ENCODE measurements around the gene FAM177A1.
"Not testable (repeated sequence)": the region's sequence is repeated elsewhere in the genome, so short reads cannot be mapped to it uniquely, and the experiment has no call there.

Gene FAM177A1

DNA sequence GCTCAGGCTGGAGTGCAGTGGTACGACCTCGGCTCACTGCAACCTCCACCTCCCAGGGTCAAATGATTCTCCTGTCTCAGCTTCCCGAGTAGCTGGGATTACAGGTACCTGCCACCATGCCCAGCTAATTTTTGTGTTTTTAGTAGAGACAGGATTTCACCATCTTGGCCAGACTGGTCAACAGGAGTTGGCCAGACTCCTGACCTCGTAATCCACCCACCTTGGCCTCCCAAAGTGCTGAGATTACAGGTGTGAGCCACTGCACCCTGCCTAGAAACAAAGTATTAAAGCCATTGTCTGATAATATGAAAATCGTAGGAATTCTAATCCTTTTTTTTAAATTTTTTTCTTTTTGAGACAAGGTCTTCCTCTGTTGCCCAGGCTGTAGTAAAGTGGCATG is 19.7 kb downstream of the FAM177A1 start:
- H3K4me1 ChIP-seq; H3K36me3 ChIP-seq (ENCODE audit: control insufficient read depth, insufficient read depth, low read length); H3K27me3 ChIP-seq (ENCODE audit: control insufficient read depth, insufficient read depth, low read length); H3K9me3 ChIP-seq (ENCODE audit: control insufficient read depth, low read length); H3K27ac ChIP-seq; H3K9ac ChIP-seq; H3K4me3 ChIP-seq (ENCODE audit: low read depth, low read length); H3K4me2 ChIP-seq (ENCODE audit: low read length); H2AFZ ChIP-seq: not testable (repeated sequence)
- H3K79me2 ChIP-seq = peaks cover 11% of the 10 kb centered on the region

DNA sequence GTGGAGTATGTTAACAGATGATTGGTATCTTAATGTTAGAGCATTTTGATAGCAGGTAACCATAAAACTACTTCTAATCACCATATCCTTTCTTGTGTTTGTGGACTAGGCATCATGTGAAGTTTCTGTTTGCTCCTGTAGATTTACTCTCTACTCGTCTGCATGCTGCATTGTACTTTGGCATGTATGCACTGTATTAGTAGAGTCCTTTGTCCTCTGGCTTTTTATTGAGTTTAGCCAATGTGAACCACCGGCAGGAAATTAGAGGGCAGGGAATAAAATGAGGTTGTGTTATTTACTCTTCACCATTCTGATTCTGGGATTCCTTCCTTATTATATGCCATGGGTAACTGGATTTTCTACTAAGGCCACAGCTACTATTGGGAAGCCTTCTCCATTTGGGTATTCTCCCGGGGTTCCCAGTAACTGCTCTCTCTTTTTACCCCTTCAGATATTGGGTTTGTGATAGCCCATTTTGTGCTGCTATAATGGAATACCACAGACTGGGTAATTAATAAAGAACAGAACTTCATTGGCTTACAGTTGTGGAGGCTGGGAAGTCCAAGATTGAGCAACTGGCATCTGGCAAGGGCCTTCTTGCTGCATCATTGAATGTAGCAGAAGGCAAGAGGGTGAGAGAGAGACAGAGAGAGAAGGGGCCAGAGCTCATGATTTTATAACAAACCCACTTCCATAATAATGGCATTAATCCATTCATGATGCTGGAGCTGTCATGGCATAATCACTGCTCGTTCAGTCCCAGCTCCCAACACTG is 22.4 kb downstream of the FAM177A1 start:
- Histone ChIP-seq H3K4me1 (no peaks in the 10 kb centered on the region), H3K9ac (no peak overlapping the region), H3K4me3 (ENCODE audit: low read depth, low read length) (no peak overlapping the region), H3K79me2 (peaks cover 11% of the 10 kb centered on the region), H3K9me3 (ENCODE audit: control insufficient read depth, low read length) (no peaks in the 10 kb centered on the region), H3K36me3 (ENCODE audit: control insufficient read depth, insufficient read depth, low read length) (no peaks in the 10 kb centered on the region), H3K27me3 (ENCODE audit: control insufficient read depth, insufficient read depth, low read length) (no peaks in the 10 kb centered on the region), H3K4me2 (ENCODE audit: low read length) (no peak overlapping the region), H3K27ac (no peak overlapping the region), H2AFZ (no peak overlapping the region)
- TF ChIP-seq, protein P1, sequence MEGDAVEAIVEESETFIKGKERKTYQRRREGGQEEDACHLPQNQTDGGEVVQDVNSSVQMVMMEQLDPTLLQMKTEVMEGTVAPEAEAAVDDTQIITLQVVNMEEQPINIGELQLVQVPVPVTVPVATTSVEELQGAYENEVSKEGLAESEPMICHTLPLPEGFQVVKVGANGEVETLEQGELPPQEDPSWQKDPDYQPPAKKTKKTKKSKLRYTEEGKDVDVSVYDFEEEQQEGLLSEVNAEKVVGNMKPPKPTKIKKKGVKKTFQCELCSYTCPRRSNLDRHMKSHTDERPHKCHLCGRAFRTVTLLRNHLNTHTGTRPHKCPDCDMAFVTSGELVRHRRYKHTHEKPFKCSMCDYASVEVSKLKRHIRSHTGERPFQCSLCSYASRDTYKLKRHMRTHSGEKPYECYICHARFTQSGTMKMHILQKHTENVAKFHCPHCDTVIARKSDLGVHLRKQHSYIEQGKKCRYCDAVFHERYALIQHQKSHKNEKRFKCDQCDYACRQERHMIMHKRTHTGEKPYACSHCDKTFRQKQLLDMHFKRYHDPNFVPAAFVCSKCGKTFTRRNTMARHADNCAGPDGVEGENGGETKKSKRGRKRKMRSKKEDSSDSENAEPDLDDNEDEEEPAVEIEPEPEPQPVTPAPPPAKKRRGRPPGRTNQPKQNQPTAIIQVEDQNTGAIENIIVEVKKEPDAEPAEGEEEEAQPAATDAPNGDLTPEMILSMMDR (IDR thresholded peaks at IDR 0.05) = no peak

DNA sequence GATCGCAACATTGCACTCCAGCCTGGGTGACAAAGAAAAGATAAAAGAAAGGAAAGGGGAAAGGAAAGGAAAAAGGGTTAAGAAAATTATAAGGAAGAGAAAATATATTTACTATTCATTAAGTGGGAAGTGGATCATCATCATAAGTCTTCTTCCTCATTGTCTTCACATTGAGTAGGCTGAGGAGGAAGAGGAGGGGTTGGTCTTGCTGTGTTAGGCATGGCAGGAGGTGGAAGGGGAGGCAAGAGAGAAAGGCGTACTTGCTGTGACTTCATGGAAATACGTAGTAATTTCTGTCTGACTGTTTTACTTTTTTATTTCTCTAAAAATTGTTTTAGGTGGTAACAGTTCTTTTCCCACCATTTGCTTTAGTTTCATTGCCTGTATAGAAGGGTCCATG is 26.2 kb downstream of the FAM177A1 start:
- Histone ChIP-seq H3K9me3 (ENCODE audit: control insufficient read depth, low read length) (no peaks in the 10 kb centered on the region), H3K36me3 (ENCODE audit: control insufficient read depth, insufficient read depth, low read length) (no peaks in the 10 kb centered on the region), H2AFZ (no peak overlapping the region), H3K9ac (no peak overlapping the region), H3K4me3 (ENCODE audit: low read depth, low read length) (no peak overlapping the region), H3K27ac (no peak overlapping the region), H3K27me3 (ENCODE audit: control insufficient read depth, insufficient read depth, low read length) (no peaks in the 10 kb centered on the region), H3K4me1 (no peaks in the 10 kb centered on the region), H3K4me2 (ENCODE audit: low read length) (no peak overlapping the region), H3K79me2 (peaks cover 5% of the 10 kb centered on the region)
- TF ChIP-seq, protein P1 (IDR thresholded peaks at IDR 0.05) = no peak

DNA sequence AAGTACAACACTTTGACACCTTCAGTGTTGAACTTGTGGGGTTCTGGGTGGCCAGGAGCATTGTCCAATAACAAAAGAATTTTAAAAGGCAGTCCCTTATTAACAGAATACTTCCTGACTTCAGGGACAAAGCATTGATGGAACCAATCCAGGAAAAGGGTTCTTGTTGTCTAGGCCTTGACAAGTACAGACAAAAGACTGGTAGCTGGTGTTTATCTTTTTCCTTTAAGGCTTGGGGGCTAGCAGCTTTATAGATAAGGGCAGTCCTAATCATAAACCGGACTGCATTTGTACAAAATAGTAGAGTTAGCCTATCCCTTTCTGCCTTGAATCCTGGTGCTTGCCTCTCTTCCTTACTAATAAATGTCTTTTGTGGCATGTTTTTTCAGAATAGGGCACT is 27.4 kb downstream of the FAM177A1 start:
- Histone ChIP-seq H3K9me3 (ENCODE audit: control insufficient read depth, low read length) (no peaks in the 10 kb centered on the region), H3K36me3 (ENCODE audit: control insufficient read depth, insufficient read depth, low read length) (no peaks in the 10 kb centered on the region), H3K79me2 (peaks cover 2% of the 10 kb centered on the region), H3K27ac (no peak overlapping the region), H3K9ac (no peak overlapping the region), H2AFZ (no peak overlapping the region), H3K27me3 (ENCODE audit: control insufficient read depth, insufficient read depth, low read length) (no peaks in the 10 kb centered on the region), H3K4me1 (no peaks in the 10 kb centered on the region), H3K4me2 (ENCODE audit: low read length) (no peak overlapping the region), H3K4me3 (ENCODE audit: low read depth, low read length) (no peak overlapping the region)
- TF ChIP-seq, protein P1 (IDR thresholded peaks at IDR 0.05) = no peak

DNA sequence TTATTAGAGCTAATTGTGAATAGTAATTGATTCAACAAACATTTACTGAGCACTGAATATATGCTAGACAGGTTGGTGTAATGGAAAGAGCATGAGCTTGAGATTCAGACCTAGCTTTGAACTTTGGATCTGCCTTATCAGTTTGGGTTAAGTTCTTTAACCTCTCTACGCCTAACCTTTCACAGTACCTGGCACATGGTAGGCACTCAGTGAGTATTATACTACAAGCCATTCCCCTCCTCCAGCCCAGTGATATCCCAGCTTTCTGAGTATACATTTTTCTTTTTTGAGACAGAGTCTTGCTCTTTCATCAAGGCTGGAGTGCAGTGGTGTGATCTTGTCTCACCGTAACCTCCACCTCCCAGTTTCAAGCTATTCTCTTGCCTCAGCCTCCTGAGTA is 32.0 kb downstream of the FAM177A1 start:
- Histone ChIP-seq H3K27ac (no peak overlapping the region), H3K36me3 (ENCODE audit: control insufficient read depth, insufficient read depth, low read length) (no peaks in the 10 kb centered on the region)

More for the DNA sequence above, 32.0 kb downstream of the FAM177A1 start:
- Histone ChIP-seq H3K4me2 (ENCODE audit: low read length) (no peak overlapping the region), H2AFZ (no peak overlapping the region), H3K9me3 (ENCODE audit: control insufficient read depth, low read length) (no peaks in the 10 kb centered on the region), H3K79me2 (no peaks in the 10 kb centered on the region), H3K4me1 (no peaks in the 10 kb centered on the region), H3K27me3 (ENCODE audit: control insufficient read depth, insufficient read depth, low read length) (no peaks in the 10 kb centered on the region), H3K9ac (no peak overlapping the region), H3K4me3 (ENCODE audit: low read depth, low read length) (no peak overlapping the region)
- TF ChIP-seq, protein P1 (IDR thresholded peaks at IDR 0.05) = no peak

All from parathyroid adenoma (tissue), 2 donors.